ENCODE results near the gene MAP3K12. TPM values are rescaled to one million over a fixed set of nuclear protein-coding genes. Genes with fewer than 3 reads are reported as not detected.

The MAP3K12 gene
- total RNA-seq, 1 experiment from 2014 or later, result 21.9 TPM

DNA sequence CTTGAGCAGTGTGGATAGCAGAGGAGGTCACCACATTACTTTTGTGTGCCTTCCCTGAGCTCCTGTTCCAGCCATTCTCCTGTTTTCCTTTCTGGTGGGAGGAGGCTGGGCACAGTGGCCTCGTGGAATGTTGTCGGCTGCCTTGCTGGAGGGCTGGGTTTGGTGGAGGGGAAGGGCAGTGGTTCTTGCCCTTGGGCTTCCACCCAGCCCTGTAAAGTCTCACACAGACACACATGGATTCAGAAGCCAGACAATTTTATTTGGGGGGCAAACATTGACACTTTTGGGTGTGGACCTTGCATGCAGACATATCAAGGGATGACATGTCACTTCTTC is 7.2 kb upstream of the MAP3K12 start:
- peaks cover 25% of the 10 kb centered on the region for H3K79me2 ChIP-seq (ENCODE audit: low read length)
- H3K4me3 ChIP-seq (ENCODE audit: low read length), result no peak overlapping the region
- H3K4me2 ChIP-seq (ENCODE audit: low read depth, low read length, poor library complexity, severe bottlenecking), result no peak overlapping the region
- H3K9ac ChIP-seq (ENCODE audit: low read length), result no peak overlapping the region
- H3K4me1 ChIP-seq (ENCODE audit: low read length), result peaks cover 30% of the 10 kb centered on the region
- H2AFZ ChIP-seq (ENCODE audit: low read length), result no peak overlapping the region
- peaks cover 8% of the 10 kb centered on the region; the same call in 1 of the 2 replicates for H3K36me3 ChIP-seq (ENCODE audit: insufficient read depth, low read length)
- no peaks in the 10 kb centered on the region for H3K27me3 ChIP-seq (ENCODE audit: low read length)
- no peaks in the 10 kb centered on the region; the same call in 1 of the 2 replicates for H4K20me1 ChIP-seq (ENCODE audit: insufficient read depth, low read depth, low read length)
- no peaks in the 10 kb centered on the region for H3K9me2 ChIP-seq (replicated peaks; ENCODE audit: insufficient read depth, low read length)
- H3K27ac ChIP-seq (ENCODE audit: low read length), result no peak overlapping the region
- no peaks in the 10 kb centered on the region for H3K9me3 ChIP-seq (ENCODE audit: low read length)
- DNase-seq, result no peak

- no peaks in the 10 kb centered on the region; the same call in 1 of the 2 replicates for H4K20me1 ChIP-seq (ENCODE audit: insufficient read depth, low read depth, low read length)
- no peaks in the 10 kb centered on the region for H3K9me2 ChIP-seq (replicated peaks; ENCODE audit: insufficient read depth, low read length)
- peaks cover 30% of the 10 kb centered on the region for H3K4me1 ChIP-seq (ENCODE audit: low read length)
- H2AFZ ChIP-seq (ENCODE audit: low read length), result no peak overlapping the region
- H3K4me3 ChIP-seq (ENCODE audit: low read length), result no peak overlapping the region
- H3K79me2 ChIP-seq (ENCODE audit: low read length), result peaks cover 25% of the 10 kb centered on the region
- H3K9ac ChIP-seq (ENCODE audit: low read length), result no peak overlapping the region
- H3K4me2 ChIP-seq (ENCODE audit: low read depth, low read length, poor library complexity, severe bottlenecking), result no peak overlapping the region
- H3K36me3 ChIP-seq (ENCODE audit: insufficient read depth, low read length), result peaks cover 8% of the 10 kb centered on the region; the same call in 1 of the 2 replicates
- no peak for DNase-seq
- no peaks in the 10 kb centered on the region for H3K9me3 ChIP-seq (ENCODE audit: low read length)
- H3K27ac ChIP-seq (ENCODE audit: low read length), result no peak overlapping the region
- no peaks in the 10 kb centered on the region for H3K27me3 ChIP-seq (ENCODE audit: low read length)
Observed at GRCh38 chr12:53505555-53506449, 6.5 kb upstream of the MAP3K12 start.

DNA sequence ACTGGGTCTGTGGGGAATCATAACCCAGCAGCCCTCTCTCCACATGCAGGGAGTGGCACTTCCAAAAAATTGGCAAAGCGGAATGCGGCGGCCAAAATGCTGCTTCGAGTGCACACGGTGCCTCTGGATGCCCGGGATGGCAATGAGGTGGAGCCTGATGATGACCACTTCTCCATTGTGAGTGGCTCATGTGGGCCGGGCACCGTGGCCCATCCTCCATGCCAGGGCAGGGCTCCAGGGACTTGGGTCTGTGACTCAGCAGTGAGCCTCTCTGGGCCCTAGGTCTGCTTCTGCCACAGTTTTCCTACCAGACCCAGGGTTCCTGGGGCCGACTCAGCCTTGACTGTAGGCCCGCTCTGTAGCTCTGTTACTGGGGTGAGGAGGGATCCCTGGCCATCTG is 5.8 kb upstream of the MAP3K12 start:
- H3K4me1 ChIP-seq (ENCODE audit: low read length), result peaks cover 34% of the 10 kb centered on the region
- no peak overlapping the region for H3K4me3 ChIP-seq (ENCODE audit: low read length)
- peaks cover 25% of the 10 kb centered on the region for H3K79me2 ChIP-seq (ENCODE audit: low read length)
- H3K9ac ChIP-seq (ENCODE audit: low read length), result no peak overlapping the region
- no peaks in the 10 kb centered on the region for H3K9me3 ChIP-seq (ENCODE audit: low read length)
- H3K9me2 ChIP-seq (replicated peaks; ENCODE audit: insufficient read depth, low read length), result no peaks in the 10 kb centered on the region
- H3K4me2 ChIP-seq (ENCODE audit: low read depth, low read length, poor library complexity, severe bottlenecking), result no peak overlapping the region
- DNase-seq, result no peak
- no peaks in the 10 kb centered on the region; the same call in 1 of the 2 replicates for H4K20me1 ChIP-seq (ENCODE audit: insufficient read depth, low read depth, low read length)
- H3K27ac ChIP-seq (ENCODE audit: low read length), result no peak overlapping the region
- H2AFZ ChIP-seq (ENCODE audit: low read length), result no peak overlapping the region
- no peaks in the 10 kb centered on the region for H3K27me3 ChIP-seq (ENCODE audit: low read length)
- H3K36me3 ChIP-seq (ENCODE audit: insufficient read depth, low read length), result peaks cover 8% of the 10 kb centered on the region; the same call in 1 of the 2 replicates

GRCh38 chr12:53504004-53504920 is 5.0 kb upstream of the MAP3K12 start:
- H2AFZ ChIP-seq (ENCODE audit: low read length), result no peak overlapping the region
- H3K9me3 ChIP-seq (ENCODE audit: low read length), result no peaks in the 10 kb centered on the region
- no peak for DNase-seq
- no peaks in the 10 kb centered on the region for H3K27me3 ChIP-seq (ENCODE audit: low read length)
- H4K20me1 ChIP-seq (ENCODE audit: insufficient read depth, low read depth, low read length), result no peaks in the 10 kb centered on the region; the same call in 1 of the 2 replicates
- no peak overlapping the region for H3K4me2 ChIP-seq (ENCODE audit: low read depth, low read length, poor library complexity, severe bottlenecking)
- H3K4me3 ChIP-seq (ENCODE audit: low read length), result no peak overlapping the region
- H3K9me2 ChIP-seq (replicated peaks; ENCODE audit: insufficient read depth, low read length), result no peaks in the 10 kb centered on the region
- no peak overlapping the region for H3K27ac ChIP-seq (ENCODE audit: low read length)
- peaks cover 39% of the 10 kb centered on the region for H3K4me1 ChIP-seq (ENCODE audit: low read length)
- H3K9ac ChIP-seq (ENCODE audit: low read length), result no peak overlapping the region
- H3K79me2 ChIP-seq (ENCODE audit: low read length), result peaks cover 25% of the 10 kb centered on the region
- peaks cover 8% of the 10 kb centered on the region; the same call in 1 of the 2 replicates for H3K36me3 ChIP-seq (ENCODE audit: insufficient read depth, low read length)

DNA sequence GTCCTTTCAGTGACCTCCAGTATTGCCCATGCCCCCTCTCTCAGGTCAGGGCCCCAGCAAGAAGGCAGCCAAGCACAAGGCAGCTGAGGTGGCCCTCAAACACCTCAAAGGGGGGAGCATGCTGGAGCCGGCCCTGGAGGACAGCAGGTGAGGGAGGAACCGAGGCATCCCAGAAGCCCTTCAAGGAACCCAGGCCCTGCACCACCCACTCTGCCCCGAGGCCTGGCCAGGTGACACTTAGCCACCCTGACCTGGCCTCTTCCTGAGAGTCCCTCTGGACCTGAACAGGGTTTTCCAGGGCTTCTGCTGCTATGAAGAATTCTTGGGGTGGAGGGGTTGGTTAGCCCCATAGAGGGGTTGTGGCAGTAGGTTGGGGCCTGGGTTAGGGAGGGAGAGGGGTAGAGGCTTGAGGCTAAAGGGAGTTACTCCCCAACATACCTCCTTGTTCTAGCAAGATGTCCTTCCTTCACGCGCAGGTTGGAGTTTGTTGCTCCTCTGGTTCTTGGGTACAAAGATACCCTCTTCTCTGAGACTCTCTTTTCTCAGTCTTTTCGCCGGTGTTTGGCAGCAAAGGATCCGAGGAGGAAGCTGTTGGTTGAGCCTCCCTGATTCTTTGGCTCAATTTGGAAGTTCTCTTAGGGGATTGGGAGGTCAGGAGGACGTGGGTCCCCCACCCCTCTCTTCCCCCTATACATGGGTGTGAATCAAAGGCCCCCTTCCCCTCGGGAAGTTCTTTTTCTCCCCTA is 3.9 kb upstream of the MAP3K12 start:
- Histone ChIP-seq H3K9me3 (ENCODE audit: low read length) (no peaks in the 10 kb centered on the region), H2AFZ (ENCODE audit: low read length) (no peak overlapping the region), H3K4me1 (ENCODE audit: low read length) (peaks cover 38% of the 10 kb centered on the region), H3K27ac (ENCODE audit: low read length) (no peak overlapping the region), H4K20me1 (ENCODE audit: insufficient read depth, low read depth, low read length) (no peaks in the 10 kb centered on the region), H3K79me2 (ENCODE audit: low read length) (peaks cover 28% of the 10 kb centered on the region), H3K27me3 (ENCODE audit: low read length) (no peaks in the 10 kb centered on the region), H3K36me3 (ENCODE audit: insufficient read depth, low read length) (peaks cover 8% of the 10 kb centered on the region; the same call in 1 of the 2 replicates), H3K9me2 (replicated peaks; ENCODE audit: insufficient read depth, low read length) (no peaks in the 10 kb centered on the region), H3K9ac (ENCODE audit: low read length) (peak overlapping the region; percentile 75; the same call in 1 of the 2 replicates), H3K4me2 (ENCODE audit: low read depth, low read length, poor library complexity, severe bottlenecking) (peak overlapping the region; percentile 72), H3K4me3 (ENCODE audit: low read length) (no peak overlapping the region)
- DNase-seq, result no peak

GRCh38 chr12:53502331-53502730 is 3.1 kb upstream of the MAP3K12 start:
- no peak overlapping the region for H3K27ac ChIP-seq (ENCODE audit: low read length)
- no peaks in the 10 kb centered on the region for H3K9me3 ChIP-seq (ENCODE audit: low read length)
- no peaks in the 10 kb centered on the region for H3K27me3 ChIP-seq (ENCODE audit: low read length)
- H3K4me3 ChIP-seq (ENCODE audit: low read length), result peak overlapping the region; percentile 73
- DNase-seq, result no peak
- H3K9me2 ChIP-seq (replicated peaks; ENCODE audit: insufficient read depth, low read length), result no peaks in the 10 kb centered on the region
- peak overlapping the region; percentile 75 for H3K9ac ChIP-seq (ENCODE audit: low read length)
- H2AFZ ChIP-seq (ENCODE audit: low read length), result no peak overlapping the region
- H3K4me2 ChIP-seq (ENCODE audit: low read depth, low read length, poor library complexity, severe bottlenecking), result peak overlapping the region; percentile 72
- 0 out of 2 replicates have a peak, but pooled peaks cover 3% of the 10 kb centered on the region for H3K36me3 ChIP-seq (ENCODE audit: insufficient read depth, low read length)
- peaks cover 46% of the 10 kb centered on the region for H3K4me1 ChIP-seq (ENCODE audit: low read length)
- H4K20me1 ChIP-seq (ENCODE audit: insufficient read depth, low read depth, low read length), result no peaks in the 10 kb centered on the region
- peaks cover 36% of the 10 kb centered on the region for H3K79me2 ChIP-seq (ENCODE audit: low read length)

DNA sequence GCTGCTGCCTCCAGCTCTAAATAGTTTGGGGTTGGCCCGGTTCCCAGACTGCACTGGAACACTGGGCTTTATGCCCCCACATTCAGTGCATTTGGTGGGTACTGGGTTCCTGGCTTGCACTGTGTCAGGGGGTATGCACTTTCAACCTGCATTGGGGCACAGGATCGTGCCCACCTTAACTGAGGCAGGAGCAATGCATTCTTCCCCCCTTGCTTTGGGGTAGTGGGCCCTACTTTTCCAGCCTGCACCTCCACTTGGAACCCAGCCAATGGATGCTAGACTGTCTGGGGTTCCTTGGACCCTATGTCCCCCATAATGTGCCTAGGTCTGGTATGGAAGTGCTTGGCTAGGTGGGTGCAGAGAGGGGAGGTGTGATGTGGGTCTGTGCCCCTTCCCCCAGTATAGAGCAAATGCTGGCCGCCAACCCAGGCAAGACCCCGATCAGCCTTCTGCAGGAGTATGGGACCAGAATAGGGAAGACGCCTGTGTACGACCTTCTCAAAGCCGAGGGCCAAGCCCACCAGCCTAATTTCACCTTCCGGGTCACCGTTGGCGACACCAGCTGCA is 2.4 kb upstream of the MAP3K12 start:
- no peaks in the 10 kb centered on the region for H4K20me1 ChIP-seq (ENCODE audit: insufficient read depth, low read depth, low read length)
- 0 out of 2 replicates have a peak, but pooled peaks cover 3% of the 10 kb centered on the region for H3K36me3 ChIP-seq (ENCODE audit: insufficient read depth, low read length)
- H3K4me3 ChIP-seq (ENCODE audit: low read length), result peak overlapping the region; percentile 73
- H3K27me3 ChIP-seq (ENCODE audit: low read length), result no peaks in the 10 kb centered on the region
- H3K4me1 ChIP-seq (ENCODE audit: low read length), result peaks cover 52% of the 10 kb centered on the region
- no peak overlapping the region; the same call in 1 of the 2 replicates for H2AFZ ChIP-seq (ENCODE audit: low read length)
- peak overlapping the region; percentile 75 for H3K9ac ChIP-seq (ENCODE audit: low read length)
- H3K79me2 ChIP-seq (ENCODE audit: low read length), result peaks cover 41% of the 10 kb centered on the region
- no peak for DNase-seq
- H3K9me3 ChIP-seq (ENCODE audit: low read length), result no peaks in the 10 kb centered on the region
- H3K9me2 ChIP-seq (replicated peaks; ENCODE audit: insufficient read depth, low read length), result no peaks in the 10 kb centered on the region
- peak overlapping the region; percentile 72 for H3K4me2 ChIP-seq (ENCODE audit: low read depth, low read length, poor library complexity, severe bottlenecking)
- H3K27ac ChIP-seq (ENCODE audit: low read length), result peak overlapping the region; percentile 84; the same call in 1 of the 2 replicates
